Mesangial cell (primary cell): Measurements from ENCODE around the gene ANKRD30BL. TPM values are rescaled to one million over a fixed set of nuclear protein-coding genes. Genes with fewer than 3 reads are reported as not detected.

ENCODE experiments used
- total RNA-seq: library from RNA; depleted of rRNA; stranded (reverse); fragments of >200 nt; gene quantifications from 2 replicates; pipeline ENCODE4 v1.2.3, GENCODE V29; 2015

The ANKRD30BL gene, protein sequence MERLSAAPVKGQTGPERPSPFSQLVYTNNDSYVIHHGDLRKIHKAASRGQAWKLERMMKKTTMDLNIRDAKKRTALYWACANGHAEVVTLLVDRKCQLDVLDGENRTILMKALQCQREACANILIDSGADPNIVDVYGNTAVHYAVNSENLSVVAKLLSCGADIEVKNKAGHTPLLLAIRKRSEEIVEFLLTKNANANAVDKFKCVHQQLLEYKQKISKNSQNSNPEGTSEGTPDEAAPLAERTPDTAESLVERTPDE
- total RNA-seq, result 0.13 TPM in 1 of 2 replicates, not detected in the other

DNA sequence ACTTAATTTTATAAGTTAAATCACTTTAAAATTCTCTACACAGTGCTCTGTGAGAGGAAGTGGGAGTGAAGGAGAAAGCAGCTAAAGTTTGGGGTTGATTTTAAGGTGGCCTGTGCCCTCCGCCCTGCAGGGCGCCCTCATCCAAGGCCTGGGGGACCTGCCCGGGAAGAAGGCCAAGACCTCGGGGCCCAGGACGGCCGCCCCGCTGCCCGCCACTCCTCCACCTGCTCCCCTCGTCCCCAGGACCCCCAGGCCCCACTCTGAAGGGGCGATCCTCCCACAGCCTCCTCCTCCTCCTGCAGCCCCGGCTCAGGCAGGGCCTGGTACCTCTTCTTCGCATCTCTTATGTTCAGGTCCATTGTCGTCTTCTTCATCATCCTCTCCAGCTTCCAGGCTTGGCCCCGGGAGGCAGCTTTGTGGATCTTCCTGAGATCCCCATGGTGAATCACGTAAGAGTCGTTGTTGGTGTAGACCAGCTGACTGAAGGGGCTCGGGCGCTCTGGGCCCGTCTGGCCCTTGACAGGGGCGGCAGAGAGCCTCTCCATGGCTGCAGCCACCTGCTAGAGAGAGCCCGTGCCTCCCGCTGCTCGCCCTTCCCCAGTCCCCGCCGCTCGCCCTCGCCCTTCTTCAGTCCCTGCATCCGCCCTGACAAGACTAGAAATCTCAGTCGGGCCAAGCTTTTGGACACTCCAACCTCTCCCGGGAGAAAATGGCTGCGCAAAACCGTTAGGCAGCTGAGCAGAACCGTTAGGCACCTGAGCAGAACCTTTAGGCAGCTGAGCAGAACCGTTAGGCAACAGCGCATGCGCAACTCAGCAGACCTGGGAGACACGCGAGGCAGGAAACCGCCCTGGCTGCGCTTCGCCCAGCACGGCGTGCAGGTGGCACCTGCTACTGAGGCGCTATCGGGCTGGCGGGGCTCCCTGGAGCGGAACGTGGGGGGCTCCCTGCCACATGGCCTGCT, at the start of gene ANKRD30BL:
Gene ANKRD30BL, minus strand, starts transcription at position 792 of the 964 bp plus-strand sequence. Its CDS starts 247 bp downstream, at position 545.

